ENCODE measurements around the gene FGF7.

Gene FGF7

GRCh38 chr15:49406352-49407118 lies 16.5 kb upstream of the FGF7 start:
- no peak for TF ChIP-seq CTCF (IDR thresholded peaks at IDR 0.05; ENCODE audit: low read depth, low read length)
- H3K27me3 ChIP-seq = no peaks in the 10 kb centered on the region
- no peak overlapping the region for H3K4me3 ChIP-seq (ENCODE audit: low read depth, low read length)
- H3K4me1 ChIP-seq = no peaks in the 10 kb centered on the region
- H3K9me3 ChIP-seq = no peaks in the 10 kb centered on the region
- no peaks in the 10 kb centered on the region for H3K36me3 ChIP-seq
- DNase-seq = no peak

- no peak overlapping the region for H3K4me3 ChIP-seq (ENCODE audit: low read depth, low read length)
- no peaks in the 10 kb centered on the region for H3K27me3 ChIP-seq
- no peaks in the 10 kb centered on the region for H3K4me1 ChIP-seq
- H3K36me3 ChIP-seq = no peaks in the 10 kb centered on the region
- no peak for TF ChIP-seq CTCF (IDR thresholded peaks at IDR 0.05; ENCODE audit: low read depth, low read length)
- H3K9me3 ChIP-seq = no peaks in the 10 kb centered on the region
- DNase-seq = no peak
Observed at GRCh38 chr15:49410641-49411040, 12.4 kb upstream of the FGF7 start.

GRCh38 chr15:49412797-49413196 lies 10.2 kb upstream of the FGF7 start:
- Histone ChIP-seq H3K4me1 (no peaks in the 10 kb centered on the region), H3K4me3 (ENCODE audit: low read depth, low read length) (no peak overlapping the region), H3K36me3 (no peaks in the 10 kb centered on the region), H3K27me3 (no peaks in the 10 kb centered on the region), H3K9me3 (no peaks in the 10 kb centered on the region)
- DNase-seq = no peak
- no peak for TF ChIP-seq CTCF (IDR thresholded peaks at IDR 0.05; ENCODE audit: low read depth, low read length)

- Histone ChIP-seq H3K9me3 (no peaks in the 10 kb centered on the region), H3K36me3 (no peaks in the 10 kb centered on the region), H3K27me3 (no peaks in the 10 kb centered on the region), H3K4me3 (ENCODE audit: low read depth, low read length) (no peak overlapping the region), H3K4me1 (no peaks in the 10 kb centered on the region)
- no peak for TF ChIP-seq CTCF (IDR thresholded peaks at IDR 0.05; ENCODE audit: low read depth, low read length)
- DNase-seq = no peak
Observed at GRCh38 chr15:49415149-49415548, 7.9 kb upstream of the FGF7 start.

GRCh38 chr15:49415638-49416037 lies 7.4 kb upstream of the FGF7 start:
- Histone ChIP-seq H3K27me3 (no peaks in the 10 kb centered on the region), H3K4me1 (no peaks in the 10 kb centered on the region), H3K36me3 (no peaks in the 10 kb centered on the region), H3K9me3 (no peaks in the 10 kb centered on the region), H3K4me3 (ENCODE audit: low read depth, low read length) (no peak overlapping the region)
- TF ChIP-seq CTCF (IDR thresholded peaks at IDR 0.05; ENCODE audit: low read depth, low read length) = no peak
- DNase-seq = no peak

- H3K36me3 ChIP-seq = no peaks in the 10 kb centered on the region
- H3K9me3 ChIP-seq = no peaks in the 10 kb centered on the region
- H3K4me3 ChIP-seq (ENCODE audit: low read depth, low read length) = no peak overlapping the region
- H3K4me1 ChIP-seq = no peaks in the 10 kb centered on the region
- no peak for DNase-seq
- H3K27me3 ChIP-seq = no peaks in the 10 kb centered on the region
- no peak for TF ChIP-seq CTCF (IDR thresholded peaks at IDR 0.05; ENCODE audit: low read depth, low read length)
Observed at GRCh38 chr15:49418811-49419210, 4.2 kb upstream of the FGF7 start.

All from BE2C (cell line).